HG02571 (cell line): Measurements from ENCODE around the gene WDR55.
"Not testable (repeated sequence)": the region's sequence is repeated elsewhere in the genome, so short reads cannot be mapped to it uniquely, and the experiment has no call there.

Experiments
- ATAC-seq: cut with Tn5 transposase; IDR thresholded peaks from one replicate; pipeline ENCODE4 v1.9.1; 2021; ENCODE audit warnings: mild to moderate bottlenecking, moderate library complexity; ENCODE audit not compliant: unreplicated experiment

Gene WDR55

DNA sequence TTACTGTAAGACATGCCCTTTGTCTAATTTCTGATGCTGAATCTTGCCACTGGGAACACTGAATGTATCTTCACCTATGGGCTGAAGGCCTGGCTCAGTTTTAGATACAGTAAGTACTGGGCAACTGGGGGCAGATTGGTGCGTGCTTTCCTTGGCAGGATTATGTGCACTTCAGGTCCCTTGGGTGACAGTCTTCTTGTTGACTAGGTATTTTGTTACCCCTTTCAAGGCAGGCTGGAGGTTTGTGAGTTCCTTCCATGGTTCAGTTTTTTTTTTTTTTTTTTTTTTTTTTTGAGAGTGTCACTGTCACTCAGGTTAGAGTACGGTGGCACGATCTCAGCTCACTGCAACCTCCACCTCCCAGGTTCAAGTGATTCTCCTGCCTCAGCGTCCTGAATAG is 43.1 kb downstream of the WDR55 start:
- no peak for ATAC-seq

DNA sequence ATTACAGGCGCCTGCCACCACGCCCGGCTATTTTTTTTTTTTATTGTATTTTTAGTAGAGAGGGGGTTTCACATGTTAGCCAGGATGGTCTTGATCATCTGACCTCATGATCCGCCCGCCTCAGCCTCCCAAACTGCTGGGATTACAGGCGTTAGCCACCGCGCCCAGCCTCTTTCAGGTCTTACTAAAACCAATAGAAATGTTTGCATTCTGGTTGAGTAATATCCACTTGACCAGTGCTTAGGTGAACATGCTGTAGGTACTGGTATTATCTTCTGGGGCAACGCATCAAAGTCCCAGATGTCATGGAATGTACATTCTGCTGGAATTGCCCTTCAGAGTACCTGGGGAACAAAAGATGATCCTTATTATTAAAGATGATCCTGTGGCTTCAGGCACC is 44.1 kb downstream of the WDR55 start:
- not testable (repeated sequence) for ATAC-seq

DNA sequence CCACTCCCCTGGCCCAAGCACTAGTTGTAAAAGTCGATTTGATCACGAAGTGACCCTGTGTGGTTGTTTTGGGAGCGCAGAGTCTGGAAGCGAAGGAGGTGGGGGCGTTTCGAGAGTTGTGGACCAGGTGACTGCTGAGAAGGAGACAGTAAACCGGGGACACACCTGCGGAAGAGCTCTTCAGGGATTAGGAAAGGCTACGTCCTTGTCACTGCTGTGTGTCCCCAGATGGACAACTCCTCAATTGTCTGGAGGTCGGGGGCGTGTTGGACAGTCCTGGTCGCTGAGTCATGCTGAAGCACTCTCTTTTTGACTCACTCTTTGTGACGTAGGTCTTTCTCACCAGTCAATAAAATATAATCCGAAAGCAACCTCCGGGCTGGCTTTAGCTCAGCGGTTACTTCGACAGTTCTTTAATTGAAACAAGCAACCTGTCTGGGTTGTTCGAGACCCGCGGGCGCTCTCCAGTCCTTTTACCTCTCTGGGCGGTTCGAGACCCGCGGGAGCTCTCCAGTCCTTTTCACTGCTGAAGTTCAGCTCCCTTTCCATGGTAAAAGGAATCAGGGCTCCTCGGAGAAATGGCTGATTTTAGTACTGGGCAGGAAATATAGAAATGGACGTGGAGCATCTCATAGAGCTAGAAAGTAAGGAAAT is 46.3 kb downstream of the WDR55 start:
- peak; percentile 91 for ATAC-seq

DNA sequence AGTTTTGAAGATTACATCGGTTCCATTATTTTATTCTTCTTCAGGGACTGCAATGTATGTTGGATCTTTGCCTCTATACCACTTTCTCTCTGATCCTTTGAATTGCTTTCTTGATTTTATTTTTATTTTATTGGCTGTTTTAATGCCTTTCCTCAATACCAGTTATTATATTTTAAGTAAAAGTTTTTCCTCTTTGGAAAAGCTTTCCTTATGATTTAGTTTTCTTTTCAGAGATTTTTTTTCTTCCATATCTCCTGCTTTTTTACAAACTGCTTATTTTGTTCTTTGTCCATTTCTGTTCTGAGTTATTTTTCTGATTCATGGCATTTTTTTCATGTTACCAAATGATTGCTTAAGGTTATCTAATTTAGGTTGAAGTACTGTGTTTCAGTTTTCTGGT is 47.1 kb downstream of the WDR55 start:
- ATAC-seq = no peak

DNA sequence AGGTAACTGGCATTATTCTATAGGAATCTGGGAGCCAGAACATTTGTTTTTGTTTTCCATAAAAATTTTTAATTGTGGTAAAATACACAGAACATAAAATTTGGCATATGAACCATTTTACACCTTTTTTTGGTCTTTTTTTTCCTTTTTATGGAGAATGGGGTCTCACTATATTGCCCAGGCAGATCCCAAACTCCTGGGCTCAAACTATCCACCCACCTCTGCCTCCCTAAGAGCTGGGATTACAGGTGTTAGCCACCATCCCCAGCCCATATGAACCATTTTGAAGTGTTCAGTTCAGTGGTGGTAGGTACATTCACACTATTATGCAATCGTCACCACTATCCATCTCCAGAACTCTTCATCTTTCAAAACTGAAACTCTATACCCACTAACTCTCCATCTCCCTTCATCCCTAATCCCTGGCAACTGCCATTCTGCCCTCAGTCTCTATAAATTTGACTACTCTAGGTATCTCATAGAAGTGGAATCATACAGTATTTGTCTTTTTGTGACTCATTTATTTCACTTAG is 48.9 kb downstream of the WDR55 start:
- no peak for ATAC-seq

DNA sequence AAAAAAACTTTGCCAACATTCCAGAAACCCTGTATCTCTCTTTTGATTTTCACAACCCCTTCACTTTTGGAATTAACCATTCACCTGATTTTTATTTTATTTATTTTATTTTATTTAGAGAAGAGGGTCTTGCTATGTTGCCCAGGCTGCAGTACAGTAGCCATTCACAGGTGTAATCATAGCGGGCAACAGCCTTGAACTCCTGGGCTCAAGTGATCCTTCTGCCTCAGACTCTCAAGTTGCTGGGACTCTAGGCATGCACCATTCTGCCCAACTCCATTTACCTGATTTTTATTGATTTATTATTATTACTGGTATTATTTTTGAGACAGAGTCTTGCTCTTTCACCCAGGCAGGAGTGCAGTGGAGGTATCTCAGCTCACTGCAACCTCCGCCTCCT is 51.5 kb downstream of the WDR55 start:
- ATAC-seq = not testable (repeated sequence)

DNA sequence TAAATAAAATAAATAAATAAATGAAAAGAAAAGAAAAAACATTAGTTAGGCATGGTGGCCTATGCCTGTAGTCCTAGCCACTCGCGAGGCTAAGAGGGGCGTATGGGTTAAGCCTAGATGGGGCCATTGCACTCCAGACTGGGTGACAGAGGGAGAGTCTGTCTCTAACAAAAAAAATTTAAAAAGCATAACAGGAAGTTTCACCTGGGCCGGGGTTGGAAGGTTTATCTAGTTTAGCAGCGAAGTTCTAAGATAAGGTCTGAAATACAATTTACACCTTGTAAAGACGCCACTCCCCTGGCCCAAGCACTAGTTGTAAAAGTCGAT is 53.5 kb downstream of the WDR55 start:
- no peak for ATAC-seq

DNA sequence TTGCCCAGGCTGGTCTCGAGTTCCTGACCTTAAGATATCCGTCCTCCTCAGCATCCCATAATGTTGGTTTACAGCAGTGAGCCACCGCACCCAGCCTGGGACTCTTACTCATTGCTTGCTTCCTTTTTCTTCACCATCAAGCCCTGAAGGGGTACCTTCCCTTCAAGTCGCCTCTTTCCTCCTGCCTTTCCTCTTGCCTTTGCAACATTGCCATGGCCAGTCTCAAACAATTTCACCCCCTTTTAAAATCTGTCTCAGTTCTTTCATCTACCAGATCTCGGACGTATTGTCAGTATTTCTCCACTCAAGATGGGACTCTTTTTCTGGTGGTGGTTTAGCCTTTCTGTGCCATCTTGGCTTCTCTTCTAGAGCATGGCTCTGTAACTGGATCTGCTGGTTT is 56.0 kb downstream of the WDR55 start:
- ATAC-seq = not testable (repeated sequence)

DNA sequence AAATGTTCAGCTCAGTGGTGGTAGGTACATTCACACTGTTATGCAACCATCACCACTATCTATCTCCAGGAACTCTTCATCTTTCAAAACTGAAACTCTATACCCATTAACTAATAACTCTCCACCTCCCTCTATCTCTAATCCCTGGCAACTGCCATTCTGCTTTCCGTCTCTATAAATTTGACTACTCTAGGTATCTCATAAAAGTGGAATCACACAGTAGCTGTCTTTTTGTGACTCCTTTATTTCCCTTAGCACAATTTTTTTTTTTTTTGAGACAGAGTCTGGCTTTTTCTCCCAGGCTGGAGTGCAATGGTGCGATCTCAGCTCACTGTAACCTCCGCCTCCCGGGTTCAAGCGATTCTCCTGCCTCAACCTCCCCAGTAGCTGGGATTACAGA is 56.7 kb downstream of the WDR55 start:
- not testable (repeated sequence) for ATAC-seq
